Stimulated activated CD4-positive, alpha-beta T cell treated with anti-CD3 and anti-CD28 coated beads, Interleukin-12 subunit alpha, Interleukin-12 subunit beta, amount 100 ng/mL, for 4 hours (primary cell): ENCODE data around the gene DEFB108B.
"Not testable (repeated sequence)": the region's sequence is repeated elsewhere in the genome, so short reads cannot be mapped to it uniquely, and the experiment has no call there.

Experiments used
- DNase-seq: peaks from one replicate; pipeline ENCODE4 v3.0.0-alpha.2; 2020

DEFB108B gene

GRCh38 chr11:71832811-71833210, at the start of gene DEFB108B:
TSS of gene DEFB108B (plus strand) at chr11:71833200. CDS start at chr11:71833200, 0 bp downstream.
- not testable (repeated sequence) for DNase-seq

GRCh38 chr11:71786114-71786847, 46.7 kb upstream of the DEFB108B start:
- DNase-seq, result not testable (repeated sequence)

GRCh38 chr11:71786848-71787097, 46.2 kb upstream of the DEFB108B start:
- DNase-seq, result peak; percentile 99

GRCh38 chr11:71787098-71787823, 45.7 kb upstream of the DEFB108B start:
- DNase-seq, result peak; percentile 85

DNA sequence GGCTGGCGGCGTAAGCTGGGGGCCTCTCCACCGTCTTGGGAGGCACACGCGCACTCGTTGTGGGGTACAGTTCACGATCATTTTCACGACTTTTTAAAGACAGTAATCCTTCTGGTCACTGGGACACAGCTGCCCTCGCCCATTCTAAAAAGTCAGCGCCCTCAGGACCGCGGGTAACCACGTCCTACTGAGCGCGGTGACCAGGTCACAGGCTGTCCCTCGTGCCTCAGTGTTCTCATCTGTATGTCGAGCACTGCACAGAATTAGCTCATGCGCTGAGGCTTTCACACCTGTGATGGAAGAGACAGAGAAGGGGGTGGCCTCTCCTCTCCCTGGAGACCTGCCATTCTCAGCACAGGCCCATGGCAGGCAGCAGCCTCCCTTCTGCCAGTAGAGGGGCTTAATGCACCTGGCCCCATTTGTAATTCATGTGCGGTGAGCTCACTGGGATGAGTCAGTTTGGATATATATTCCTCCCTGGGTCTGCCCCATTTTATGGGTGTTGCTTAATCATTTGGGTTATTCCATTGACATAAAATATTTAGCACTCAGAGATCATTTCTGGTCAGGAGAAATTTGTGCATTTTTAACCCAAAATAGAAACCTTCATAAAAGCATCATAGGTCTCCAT, 45.1 kb upstream of the DEFB108B start:
- DNase-seq, result not testable (repeated sequence)

DNA sequence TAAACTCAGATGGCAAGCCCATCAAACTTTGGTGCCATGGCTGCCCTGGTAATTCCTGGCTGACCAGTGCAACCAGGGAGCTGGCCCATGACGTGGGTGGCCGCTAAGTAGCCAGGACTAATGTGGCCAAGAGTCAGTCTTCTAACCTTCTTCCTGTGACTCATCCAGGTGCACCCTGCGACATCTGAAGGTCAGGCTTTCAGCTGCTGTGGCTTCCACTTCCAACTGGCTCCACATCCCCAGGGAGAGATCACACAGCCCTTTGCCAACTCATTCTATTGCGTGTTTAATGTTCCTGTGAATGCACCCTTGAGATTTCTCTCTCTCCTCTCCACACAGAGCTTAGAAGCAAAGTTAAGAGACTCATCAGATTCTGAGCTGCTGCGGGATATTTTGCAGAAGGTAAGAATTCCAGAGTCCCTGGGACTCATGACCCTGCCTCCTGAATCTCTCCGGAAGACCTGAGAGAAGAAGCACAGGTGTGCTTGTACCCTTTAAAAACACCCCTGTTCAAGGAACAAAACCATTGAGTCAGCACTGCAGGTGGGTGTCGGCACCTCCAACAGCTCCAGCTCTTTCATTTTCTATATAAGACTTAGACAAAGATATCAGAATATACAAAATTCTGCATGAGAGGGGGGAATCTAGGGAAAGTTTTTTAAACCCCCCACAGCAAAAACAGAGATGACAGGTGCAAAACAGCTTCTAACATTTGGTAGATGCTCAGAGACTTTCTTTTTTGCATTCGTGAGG, 43.4 kb upstream of the DEFB108B start:
- not testable (repeated sequence) for DNase-seq

DNA sequence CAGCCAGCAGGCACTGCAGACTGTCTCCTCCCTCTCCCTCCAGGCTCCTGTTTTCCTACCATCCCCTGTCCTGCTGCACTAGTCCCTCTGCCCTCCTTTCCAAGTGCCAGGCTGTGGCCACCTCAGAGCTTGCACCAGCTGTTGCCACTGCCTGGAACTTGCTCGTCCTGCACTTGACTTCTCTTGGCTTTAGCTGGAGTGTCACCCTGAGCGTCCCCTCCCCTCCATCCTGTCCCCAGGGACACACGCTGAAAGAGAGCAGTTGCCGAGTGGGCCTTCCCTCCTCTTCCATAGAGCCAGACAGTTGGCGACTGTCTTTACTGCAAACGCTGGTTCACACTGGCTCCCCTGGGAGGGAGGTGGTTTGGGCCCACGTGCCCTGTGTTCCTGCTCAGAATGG, 41.9 kb upstream of the DEFB108B start:
- not testable (repeated sequence) for DNase-seq

DNA sequence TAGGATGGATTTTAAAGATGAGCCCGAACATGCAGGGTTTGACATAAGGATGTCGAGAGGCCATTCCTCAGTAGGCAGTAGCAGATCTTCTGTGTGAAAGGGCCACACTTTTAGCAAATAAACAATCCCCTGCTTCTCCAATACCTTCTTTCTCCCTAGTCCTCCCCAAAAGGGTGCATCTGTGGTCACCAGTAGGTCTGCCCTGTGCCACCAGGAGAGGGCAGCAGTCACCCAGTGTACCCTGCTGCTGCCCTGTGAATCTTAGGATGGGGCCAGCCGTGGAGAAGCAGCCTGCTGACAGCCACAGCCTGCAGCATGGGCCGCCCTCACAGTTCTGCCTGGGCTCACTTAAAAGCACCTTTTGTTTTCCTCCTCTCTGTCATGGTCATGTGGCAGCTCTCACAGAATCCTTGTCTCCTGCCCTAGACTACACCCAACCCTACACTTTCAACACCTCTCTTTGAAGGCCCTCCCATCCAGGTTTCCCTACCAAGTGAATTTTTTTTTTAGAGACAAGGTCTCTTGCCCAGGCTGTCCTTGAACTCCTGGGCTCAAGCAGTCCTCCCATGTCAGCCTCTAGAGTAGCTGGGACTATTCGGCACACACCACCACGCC, 40.3 kb upstream of the DEFB108B start:
- peak; percentile 40 for DNase-seq

GRCh38 chr11:71794386-71795040, 38.5 kb upstream of the DEFB108B start:
- not testable (repeated sequence) for DNase-seq

DNA sequence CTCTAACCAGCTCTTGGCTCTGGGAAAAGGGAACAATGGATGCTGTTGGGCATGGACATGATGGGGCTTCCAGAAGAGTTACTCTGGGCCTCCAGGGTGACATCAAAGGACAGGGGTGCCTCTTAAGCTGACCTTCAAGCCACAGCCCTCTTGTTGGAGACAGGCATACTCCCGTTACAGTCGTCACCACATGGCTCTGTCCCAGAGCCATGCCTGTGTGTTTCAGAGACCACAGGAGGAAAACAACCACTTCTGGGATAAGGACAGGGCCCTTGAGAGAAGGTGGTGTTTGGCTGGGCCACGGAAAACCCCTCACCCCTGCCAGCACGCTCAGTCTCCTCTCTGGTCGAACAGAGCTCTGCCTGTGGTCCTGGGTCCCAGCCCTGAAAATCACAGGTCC, 37.8 kb upstream of the DEFB108B start:
- not testable (repeated sequence) for DNase-seq

DNA sequence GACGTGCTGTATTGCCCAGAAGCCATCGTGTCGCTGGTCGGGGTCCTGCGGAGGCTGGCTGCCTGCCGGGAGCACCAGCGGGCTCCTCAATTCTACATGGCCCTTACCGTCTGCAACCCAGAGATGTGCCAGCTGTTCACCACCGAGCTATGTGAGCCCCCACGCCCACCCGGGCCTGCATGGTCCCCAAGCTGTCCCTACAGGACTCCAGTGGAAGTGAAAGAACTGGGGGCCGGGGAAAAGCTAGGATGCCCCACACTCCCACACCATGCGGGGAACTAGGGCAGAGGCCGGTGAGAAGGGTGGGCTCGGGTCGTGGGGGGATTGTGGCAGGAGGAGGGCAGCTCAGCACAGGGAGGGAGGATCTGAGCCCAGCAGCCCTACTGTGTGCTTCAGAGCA, 37.0 kb upstream of the DEFB108B start:
- DNase-seq, result not testable (repeated sequence)

- not testable (repeated sequence) for DNase-seq
Observed at GRCh38 chr11:71796781-71797180, 36.2 kb upstream of the DEFB108B start.

DNA sequence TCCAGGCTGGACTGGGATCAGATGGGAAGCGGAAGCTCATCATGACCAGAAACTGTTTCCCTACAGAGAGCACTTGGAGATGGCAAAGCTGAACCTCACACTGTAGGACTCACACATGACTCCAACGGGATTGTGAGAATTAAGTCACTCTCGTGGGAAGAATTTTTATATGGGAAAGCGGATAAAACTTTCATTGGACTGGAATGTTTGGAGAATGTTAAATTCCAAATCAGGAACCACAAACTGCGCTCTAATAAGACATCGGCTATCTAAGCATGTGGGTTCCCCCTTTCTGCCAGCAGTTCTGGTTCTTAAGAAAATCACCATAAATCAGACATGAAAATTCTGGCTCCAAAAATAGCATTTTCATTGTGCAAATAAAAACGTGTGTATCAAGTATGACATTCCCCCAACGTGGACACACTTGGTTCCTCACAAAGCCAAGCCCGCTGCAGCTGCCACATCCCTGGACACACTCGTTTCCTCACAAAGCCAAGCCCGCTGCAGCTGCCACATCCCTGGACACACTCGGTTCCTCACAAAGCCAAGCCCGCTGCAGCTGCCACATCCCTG, 33.4 kb upstream of the DEFB108B start:
- not testable (repeated sequence) for DNase-seq

DNA sequence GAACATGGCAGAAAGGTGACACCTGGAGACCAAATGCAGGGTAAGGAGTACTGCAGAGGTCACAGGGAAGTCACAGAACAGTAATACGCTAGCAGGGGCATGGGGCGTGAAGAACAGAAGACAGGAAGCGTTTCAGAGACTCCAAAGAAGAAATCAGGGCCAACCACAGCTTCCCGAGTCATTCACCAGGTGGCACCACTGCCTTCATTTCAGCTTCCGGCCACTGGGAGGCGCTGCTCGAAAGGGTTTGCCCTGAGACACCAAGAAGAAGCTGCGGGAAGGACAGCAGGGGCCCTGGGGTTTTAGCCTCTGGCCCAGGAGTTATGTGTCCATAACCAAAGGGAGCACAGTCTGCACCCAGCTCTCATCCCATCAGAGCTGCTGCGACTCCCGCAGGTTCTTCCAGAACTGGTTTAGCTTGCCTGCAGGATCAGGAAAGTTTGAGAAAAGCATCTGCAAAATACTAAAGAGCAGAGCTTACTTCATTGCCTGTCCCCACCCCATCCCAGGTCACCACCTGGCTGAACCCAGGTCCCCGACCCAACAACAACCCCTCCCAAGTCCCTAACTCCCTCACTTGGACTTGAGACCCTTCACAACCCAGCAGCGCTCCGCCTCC, 32.6 kb upstream of the DEFB108B start:
- DNase-seq, result peak; percentile 78

DNA sequence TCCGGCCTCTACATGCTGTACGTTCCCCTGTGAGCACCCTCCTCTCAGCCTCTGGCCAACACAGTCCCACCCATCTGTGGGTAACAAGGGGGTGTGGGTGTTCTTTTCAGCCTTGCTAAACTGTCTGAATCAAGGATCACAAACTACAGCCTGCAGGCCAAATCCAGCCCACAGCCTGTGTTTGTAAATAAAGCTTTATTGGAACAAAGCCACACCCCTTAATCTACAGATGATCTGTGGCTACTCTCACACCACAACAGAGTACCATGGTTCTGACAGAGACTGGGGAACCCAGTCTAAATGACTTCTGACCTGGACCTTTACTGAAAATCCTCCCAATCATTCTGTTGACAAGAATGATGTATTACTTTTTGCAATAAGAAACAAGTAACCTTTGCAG, 32.0 kb upstream of the DEFB108B start:
- not testable (repeated sequence) for DNase-seq

DNA sequence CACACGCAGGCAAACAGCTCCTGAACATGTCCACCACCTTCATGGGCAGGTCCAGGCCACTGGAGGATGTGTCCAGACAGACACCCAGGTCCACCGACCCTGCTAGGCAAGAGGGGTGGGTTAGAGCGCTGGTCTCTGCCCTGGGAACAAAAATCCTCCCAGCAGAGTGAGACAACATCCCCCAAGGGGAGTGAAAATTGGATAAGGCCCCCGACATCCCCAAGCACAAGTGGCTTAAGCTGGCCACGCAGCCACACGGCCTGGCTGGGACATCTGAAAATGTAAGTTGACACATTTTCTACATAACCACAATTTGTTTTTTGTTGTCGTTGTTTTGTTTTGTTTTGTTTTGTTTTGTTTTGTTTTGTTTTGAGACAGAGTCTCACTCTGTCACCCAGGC, 30.1 kb upstream of the DEFB108B start:
- not testable (repeated sequence) for DNase-seq

- not testable (repeated sequence) for DNase-seq
Observed at GRCh38 chr11:71804158-71804947, 28.6 kb upstream of the DEFB108B start.

DNA sequence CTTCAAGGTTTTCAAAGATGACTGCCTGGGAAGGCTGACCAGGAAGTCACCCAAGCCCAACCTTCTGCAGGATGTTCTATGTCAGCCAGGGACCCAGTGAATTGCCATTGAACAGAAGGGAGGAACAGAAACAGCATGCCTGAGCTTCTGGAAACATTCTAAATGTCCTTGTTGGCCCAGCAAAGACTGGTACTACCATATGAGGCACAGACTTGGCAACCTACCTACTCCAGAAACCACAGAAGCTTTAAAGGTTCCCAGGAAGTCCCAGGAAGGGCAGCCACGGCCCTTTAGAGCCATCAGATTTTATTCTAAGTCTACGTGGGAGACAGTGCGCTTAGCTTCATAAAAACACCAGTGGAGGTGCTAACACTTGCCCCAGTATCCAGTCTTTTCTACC, 20.5 kb upstream of the DEFB108B start:
- DNase-seq, result not testable (repeated sequence)

DNA sequence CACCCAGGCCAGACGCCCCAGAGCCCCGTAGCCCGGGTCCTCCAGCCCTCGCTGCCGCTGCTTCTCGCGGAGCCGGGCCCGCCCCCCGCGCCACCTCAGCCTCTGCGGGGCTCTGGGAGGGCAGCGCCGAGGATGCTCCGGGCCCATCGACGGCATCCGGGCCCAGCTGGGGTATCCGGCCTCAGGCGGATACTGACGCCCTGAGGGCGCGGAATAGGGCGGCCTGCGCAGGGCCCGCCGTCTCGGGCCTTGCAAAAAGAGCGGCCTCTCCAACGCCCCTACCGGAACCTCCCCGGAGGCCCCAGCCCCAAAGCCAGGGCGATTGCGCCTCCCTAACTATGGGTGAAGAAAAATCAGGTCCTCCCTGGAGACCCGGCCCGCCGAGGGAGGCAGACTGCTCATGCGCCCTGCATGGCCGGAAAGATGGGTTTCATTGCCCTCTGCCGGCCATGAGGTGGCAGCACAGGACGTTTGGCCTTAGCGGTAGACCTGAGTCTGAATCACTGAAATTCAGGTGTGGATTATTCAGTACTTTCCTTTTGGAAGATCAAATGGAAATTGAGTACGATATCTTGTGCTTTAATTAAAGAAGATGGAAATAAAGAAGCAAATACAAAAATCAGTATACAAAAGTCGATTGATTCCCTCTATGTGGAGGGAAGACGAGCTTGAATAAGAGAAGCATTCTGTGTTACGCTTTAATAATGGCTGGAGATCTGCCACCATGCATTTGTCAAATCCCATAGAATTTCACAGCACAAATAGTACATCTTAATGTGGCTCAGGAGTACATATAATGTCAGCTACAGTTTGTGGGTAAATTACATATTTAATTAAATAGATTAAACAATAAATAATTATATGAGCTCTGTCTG, 19.3 kb upstream of the DEFB108B start:
- DNase-seq, result peak; percentile 75
